Thoracic aorta (tissue), 2 donors: Measurements from ENCODE around the gene CCDC91. TPM values are rescaled to one million over a fixed set of nuclear protein-coding genes. Genes with fewer than 3 reads are reported as not detected.
A peak's percentile ranks its signal among the peaks of the same experiment; 100 is the strongest.

Experiments used
- ATAC-seq: fragments of 150-250 bp; one replicate; pipeline ENCODE4 v1.8.0; 2017; ENCODE audit warnings: low read depth; ENCODE audit not compliant: insufficient number of reproducible peaks, low FRiP score
- DNase-seq: peaks from one replicate; pipeline ENCODE4 v3.0.0-alpha.2; 2020; ENCODE audit warnings: low spot score
- H3K27ac ChIP-seq, 2 donors: fragments of 200-600 bp; sonication (generic); 1 replicate in 1 of 2; 2 replicates in 1 of 2; pipeline ENCODE4 v1.5.1; 2016; ENCODE audit warnings: mild to moderate bottlenecking in 2 of 2, moderate library complexity in 2 of 2
- H3K27me3 ChIP-seq: fragments of 200-600 bp; sonication (generic); replicated peaks from 2 replicates; pipeline ENCODE4 v1.6.0; 2016; ENCODE audit warnings: mild to moderate bottlenecking; ENCODE audit not compliant: insufficient read depth
- H3K36me3 ChIP-seq: fragments of 200-600 bp; sonication (generic); one replicate; pipeline ENCODE4 v1.5.1; 2016
- H3K4me1 ChIP-seq, 2 donors: fragments of 200-600 bp; sonication (generic); 1 replicate in 1 of 2; 2 replicates in 1 of 2; pipeline versions ENCODE4 v1.5.1 to v1.6.0; 2016; ENCODE audit warnings: low read depth in 2 of 2, mild to moderate bottlenecking in 1 of 2; ENCODE audit not compliant: control insufficient read depth in 1 of 2
- H3K4me3 ChIP-seq: fragments of 200-600 bp; sonication (generic); 2 replicates; pipeline ENCODE4 v1.5.1; 2016; ENCODE audit warnings: mild to moderate bottlenecking
- H3K9me3 ChIP-seq: fragments of 200-600 bp; sonication (generic); 2 replicates; pipeline ENCODE4 v1.5.1; 2016
- CTCF ChIP-seq: fragments of 200-600 bp; sonication (generic); IDR thresholded peaks from one replicate; pipeline ENCODE4 v1.5.1; 2019; ENCODE audit warnings: antibody characterized with exemption
- total RNA-seq, 2 donors: library from RNA; depleted of rRNA; stranded (reverse); fragments of >200 nt; gene quantifications; one replicate each; pipeline versions ENCODE4 v1.1.0 to v1.2.3, GENCODE V29; 2016

CCDC91 gene
- 10 to 100 TPM; 26.6 to 27.6 TPM for total RNA-seq

GRCh38 chr12:28190321-28191050 is at the start of gene CCDC91:
CCDC91 (plus strand) TSS chr12:28190456; CDS start chr12:28257216, 66,760 bp downstream.
- Histone ChIP-seq H3K27ac (peak within 1 kb of the TSS; percentile 96 to 99), H3K4me1 (peaks cover 0 to 17% of the 10 kb centered on the region in 2 donors)

GRCh38 chr12:28144059-28144458 is 46.2 kb upstream of the CCDC91 start:
- Histone ChIP-seq H3K9me3 (no peaks in the 10 kb centered on the region), H3K27me3 (no peaks in the 10 kb centered on the region), H3K27ac (no peak overlapping the region), H3K36me3 (no peaks in the 10 kb centered on the region), H3K4me1 (no peaks in the 10 kb centered on the region), H3K4me3 (no peak overlapping the region)
- TF ChIP-seq CTCF = no peak
- ATAC-seq = no peak
- no peak for DNase-seq

More at GRCh38 chr12:28190321-28191050, at the start of gene CCDC91:
- DNase-seq = peak; percentile 64
- TF ChIP-seq CTCF = no peak
- Histone ChIP-seq H3K27me3 (no peaks in the 10 kb centered on the region), H3K36me3 (no peaks in the 10 kb centered on the region), H3K9me3 (no peaks in the 10 kb centered on the region), H3K4me3 (peak within 1 kb of the TSS; percentile 93)
- ATAC-seq = peak; percentile 95

GRCh38 chr12:28144532-28144931 is 45.7 kb upstream of the CCDC91 start:
- DNase-seq (no peak), ATAC-seq (no peak)
- TF ChIP-seq CTCF = no peak
- Histone ChIP-seq H3K4me1 (no peaks in the 10 kb centered on the region), H3K36me3 (no peaks in the 10 kb centered on the region), H3K4me3 (no peak overlapping the region), H3K9me3 (no peaks in the 10 kb centered on the region), H3K27ac (no peak overlapping the region), H3K27me3 (no peaks in the 10 kb centered on the region)

- H3K36me3 ChIP-seq = no peaks in the 10 kb centered on the region
- H3K4me1 ChIP-seq = no peaks in the 10 kb centered on the region
- DNase-seq = no peak
- no peak for ATAC-seq
- H3K27ac ChIP-seq = no peak overlapping the region
- no peaks in the 10 kb centered on the region for H3K9me3 ChIP-seq
- no peak for TF ChIP-seq CTCF
- H3K4me3 ChIP-seq = no peak overlapping the region
- H3K27me3 ChIP-seq = no peaks in the 10 kb centered on the region
Observed at GRCh38 chr12:28145216-28145615, 45.0 kb upstream of the CCDC91 start.

GRCh38 chr12:28149279-28149678 is 41.0 kb upstream of the CCDC91 start:
- H3K4me3 ChIP-seq = no peak overlapping the region
- no peak for ATAC-seq
- no peaks in the 10 kb centered on the region for H3K9me3 ChIP-seq
- no peak for DNase-seq
- TF ChIP-seq CTCF = no peak
- H3K36me3 ChIP-seq = no peaks in the 10 kb centered on the region
- no peak overlapping the region for H3K27ac ChIP-seq
- H3K27me3 ChIP-seq = no peaks in the 10 kb centered on the region
- H3K4me1 ChIP-seq = no peaks in the 10 kb centered on the region
